ENCODE results near the gene CARNS1. TPM values are rescaled to one million over a fixed set of nuclear protein-coding genes. Genes with fewer than 3 reads are reported as not detected.

CARNS1 gene
- total and polyA plus RNA-seq, 9 of the 15 experiments (the other 6 are each of a cell fraction or from before 2014, with no cell fraction given): 0.01 to 0.18 (median 0.06) TPM; not detected in 3

DNA sequence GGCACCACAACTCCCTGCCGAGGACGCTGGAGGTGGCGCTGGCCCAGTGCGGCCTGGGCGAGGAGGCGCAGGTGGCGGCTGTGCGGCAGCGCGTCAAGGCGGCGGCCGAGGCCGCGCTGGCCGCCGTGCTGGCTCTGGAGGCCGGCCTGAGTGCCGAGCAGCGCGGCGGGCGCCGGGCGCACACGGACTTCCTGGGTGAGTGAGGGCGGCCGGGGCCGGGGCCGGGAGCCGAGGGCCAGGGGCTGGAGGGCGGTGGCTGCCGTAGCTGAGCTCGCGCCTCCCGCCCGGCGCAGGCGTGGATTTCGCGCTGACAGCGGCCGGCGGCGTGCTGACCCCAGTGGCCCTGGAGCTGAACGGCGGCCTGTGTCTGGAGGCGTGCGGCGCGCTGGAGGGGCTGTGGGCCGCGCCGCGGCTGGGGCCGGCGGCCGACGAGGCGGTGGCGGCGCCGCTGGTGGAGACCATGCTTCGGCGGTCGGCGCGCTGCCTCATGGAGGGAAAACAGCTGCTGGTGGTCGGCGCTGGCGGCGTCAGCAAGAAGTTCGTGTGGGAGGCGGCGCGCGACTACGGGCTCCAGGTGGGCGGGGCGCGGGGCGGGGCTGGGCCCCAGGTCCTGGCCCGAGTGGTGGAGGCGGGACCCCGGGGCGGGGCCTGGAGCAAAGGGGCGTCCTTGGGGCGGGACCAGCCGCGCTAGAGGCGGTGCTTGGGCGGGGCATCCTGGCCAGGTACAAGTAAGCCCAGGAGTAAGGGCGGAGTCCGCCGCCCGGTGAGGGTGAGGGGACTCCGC is 5.4 kb downstream of the CARNS1 start (continued):
- TF ChIP-seq, protein P1, sequence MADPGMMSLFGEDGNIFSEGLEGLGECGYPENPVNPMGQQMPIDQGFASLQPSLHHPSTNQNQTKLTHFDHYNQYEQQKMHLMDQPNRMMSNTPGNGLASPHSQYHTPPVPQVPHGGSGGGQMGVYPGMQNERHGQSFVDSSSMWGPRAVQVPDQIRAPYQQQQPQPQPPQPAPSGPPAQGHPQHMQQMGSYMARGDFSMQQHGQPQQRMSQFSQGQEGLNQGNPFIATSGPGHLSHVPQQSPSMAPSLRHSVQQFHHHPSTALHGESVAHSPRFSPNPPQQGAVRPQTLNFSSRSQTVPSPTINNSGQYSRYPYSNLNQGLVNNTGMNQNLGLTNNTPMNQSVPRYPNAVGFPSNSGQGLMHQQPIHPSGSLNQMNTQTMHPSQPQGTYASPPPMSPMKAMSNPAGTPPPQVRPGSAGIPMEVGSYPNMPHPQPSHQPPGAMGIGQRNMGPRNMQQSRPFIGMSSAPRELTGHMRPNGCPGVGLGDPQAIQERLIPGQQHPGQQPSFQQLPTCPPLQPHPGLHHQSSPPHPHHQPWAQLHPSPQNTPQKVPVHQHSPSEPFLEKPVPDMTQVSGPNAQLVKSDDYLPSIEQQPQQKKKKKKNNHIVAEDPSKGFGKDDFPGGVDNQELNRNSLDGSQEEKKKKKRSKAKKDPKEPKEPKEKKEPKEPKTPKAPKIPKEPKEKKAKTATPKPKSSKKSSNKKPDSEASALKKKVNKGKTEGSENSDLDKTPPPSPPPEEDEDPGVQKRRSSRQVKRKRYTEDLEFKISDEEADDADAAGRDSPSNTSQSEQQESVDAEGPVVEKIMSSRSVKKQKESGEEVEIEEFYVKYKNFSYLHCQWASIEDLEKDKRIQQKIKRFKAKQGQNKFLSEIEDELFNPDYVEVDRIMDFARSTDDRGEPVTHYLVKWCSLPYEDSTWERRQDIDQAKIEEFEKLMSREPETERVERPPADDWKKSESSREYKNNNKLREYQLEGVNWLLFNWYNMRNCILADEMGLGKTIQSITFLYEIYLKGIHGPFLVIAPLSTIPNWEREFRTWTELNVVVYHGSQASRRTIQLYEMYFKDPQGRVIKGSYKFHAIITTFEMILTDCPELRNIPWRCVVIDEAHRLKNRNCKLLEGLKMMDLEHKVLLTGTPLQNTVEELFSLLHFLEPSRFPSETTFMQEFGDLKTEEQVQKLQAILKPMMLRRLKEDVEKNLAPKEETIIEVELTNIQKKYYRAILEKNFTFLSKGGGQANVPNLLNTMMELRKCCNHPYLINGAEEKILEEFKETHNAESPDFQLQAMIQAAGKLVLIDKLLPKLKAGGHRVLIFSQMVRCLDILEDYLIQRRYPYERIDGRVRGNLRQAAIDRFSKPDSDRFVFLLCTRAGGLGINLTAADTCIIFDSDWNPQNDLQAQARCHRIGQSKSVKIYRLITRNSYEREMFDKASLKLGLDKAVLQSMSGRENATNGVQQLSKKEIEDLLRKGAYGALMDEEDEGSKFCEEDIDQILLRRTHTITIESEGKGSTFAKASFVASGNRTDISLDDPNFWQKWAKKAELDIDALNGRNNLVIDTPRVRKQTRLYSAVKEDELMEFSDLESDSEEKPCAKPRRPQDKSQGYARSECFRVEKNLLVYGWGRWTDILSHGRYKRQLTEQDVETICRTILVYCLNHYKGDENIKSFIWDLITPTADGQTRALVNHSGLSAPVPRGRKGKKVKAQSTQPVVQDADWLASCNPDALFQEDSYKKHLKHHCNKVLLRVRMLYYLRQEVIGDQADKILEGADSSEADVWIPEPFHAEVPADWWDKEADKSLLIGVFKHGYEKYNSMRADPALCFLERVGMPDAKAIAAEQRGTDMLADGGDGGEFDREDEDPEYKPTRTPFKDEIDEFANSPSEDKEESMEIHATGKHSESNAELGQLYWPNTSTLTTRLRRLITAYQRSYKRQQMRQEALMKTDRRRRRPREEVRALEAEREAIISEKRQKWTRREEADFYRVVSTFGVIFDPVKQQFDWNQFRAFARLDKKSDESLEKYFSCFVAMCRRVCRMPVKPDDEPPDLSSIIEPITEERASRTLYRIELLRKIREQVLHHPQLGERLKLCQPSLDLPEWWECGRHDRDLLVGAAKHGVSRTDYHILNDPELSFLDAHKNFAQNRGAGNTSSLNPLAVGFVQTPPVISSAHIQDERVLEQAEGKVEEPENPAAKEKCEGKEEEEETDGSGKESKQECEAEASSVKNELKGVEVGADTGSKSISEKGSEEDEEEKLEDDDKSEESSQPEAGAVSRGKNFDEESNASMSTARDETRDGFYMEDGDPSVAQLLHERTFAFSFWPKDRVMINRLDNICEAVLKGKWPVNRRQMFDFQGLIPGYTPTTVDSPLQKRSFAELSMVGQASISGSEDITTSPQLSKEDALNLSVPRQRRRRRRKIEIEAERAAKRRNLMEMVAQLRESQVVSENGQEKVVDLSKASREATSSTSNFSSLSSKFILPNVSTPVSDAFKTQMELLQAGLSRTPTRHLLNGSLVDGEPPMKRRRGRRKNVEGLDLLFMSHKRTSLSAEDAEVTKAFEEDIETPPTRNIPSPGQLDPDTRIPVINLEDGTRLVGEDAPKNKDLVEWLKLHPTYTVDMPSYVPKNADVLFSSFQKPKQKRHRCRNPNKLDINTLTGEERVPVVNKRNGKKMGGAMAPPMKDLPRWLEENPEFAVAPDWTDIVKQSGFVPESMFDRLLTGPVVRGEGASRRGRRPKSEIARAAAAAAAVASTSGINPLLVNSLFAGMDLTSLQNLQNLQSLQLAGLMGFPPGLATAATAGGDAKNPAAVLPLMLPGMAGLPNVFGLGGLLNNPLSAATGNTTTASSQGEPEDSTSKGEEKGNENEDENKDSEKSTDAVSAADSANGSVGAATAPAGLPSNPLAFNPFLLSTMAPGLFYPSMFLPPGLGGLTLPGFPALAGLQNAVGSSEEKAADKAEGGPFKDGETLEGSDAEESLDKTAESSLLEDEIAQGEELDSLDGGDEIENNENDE (IDR thresholded peaks at IDR 0.05; ENCODE audit: low read depth, low read length): no peak
- TF ChIP-seq ZNF316 (IDR thresholded peaks at IDR 0.05) (no peak), HNRNPH1 (optimal IDR thresholded peaks at IDR 0.05; ENCODE audit: low read depth, low read length) (no peak), POLR2AphosphoS5 (IDR thresholded peaks at IDR 0.05; ENCODE audit: control insufficient read depth, insufficient read depth, low read depth, low read length) (peak; percentile 58; the same call in 1 of the 2 replicates), TCFL5 (CRISPR knock-in tag; conservative IDR thresholded peaks at IDR 0.05) (no peak), PTRF (tag; IDR thresholded peaks at IDR 0.05) (no peak), PCBP1 (IDR thresholded peaks at IDR 0.05; ENCODE audit: low read depth, low read length, poor library complexity, severe bottlenecking) (no peak), HDAC8 (tag; IDR thresholded peaks at IDR 0.05) (peak; percentile 73; the same call in 1 of the 2 replicates)

All from K562 (cell line).